Mucosa of rectum (tissue), 2 donors: ENCODE results near the gene DCTN5.
"Not testable (repeated sequence)": the region's sequence is repeated elsewhere in the genome, so short reads cannot be mapped to it uniquely, and the experiment has no call there.

Source experiments
- H3K27ac ChIP-seq, 2 donors: one replicate each; pipeline ENCODE4 v1.7.0; 2013; ENCODE audit warnings: inconsistent platforms in 2 of 2, low read depth in 2 of 2, low read length in 2 of 2
- H3K27me3 ChIP-seq, 2 donors: one replicate each; pipeline ENCODE4 v1.7.0; 2013; ENCODE audit warnings: low read length in 2 of 2; ENCODE audit not compliant: control insufficient read depth in 2 of 2, insufficient read depth in 2 of 2
- H3K36me3 ChIP-seq, 2 donors: one replicate each; pipeline ENCODE4 v1.7.0; 2013; ENCODE audit warnings: low read length in 2 of 2; ENCODE audit not compliant: control insufficient read depth in 2 of 2, insufficient read depth in 2 of 2
- H3K4me1 ChIP-seq, 2 donors: one replicate each; pipeline ENCODE4 v1.7.0; 2013; ENCODE audit warnings: low read length in 2 of 2, mild to moderate bottlenecking in 1 of 2; ENCODE audit not compliant: control insufficient read depth in 2 of 2, insufficient read depth in 2 of 2
- H3K4me3 ChIP-seq, 2 donors: one replicate each; pipeline ENCODE4 v1.7.0; 2013; ENCODE audit warnings: low read length in 2 of 2
- H3K9ac ChIP-seq, 2 donors: one replicate each; pipeline ENCODE4 v1.7.0; 2013; ENCODE audit warnings: low read length in 2 of 2, low read depth in 1 of 2, mild to moderate bottlenecking in 1 of 2
- H3K9me3 ChIP-seq, 2 donors: one replicate each; pipeline ENCODE4 v1.7.0; 2013; ENCODE audit warnings: low read length in 2 of 2; ENCODE audit not compliant: control insufficient read depth in 2 of 2
- donor health status: healthy.
- donor health status: Normal muscosa, but diverticular disease.

DCTN5 gene

DNA sequence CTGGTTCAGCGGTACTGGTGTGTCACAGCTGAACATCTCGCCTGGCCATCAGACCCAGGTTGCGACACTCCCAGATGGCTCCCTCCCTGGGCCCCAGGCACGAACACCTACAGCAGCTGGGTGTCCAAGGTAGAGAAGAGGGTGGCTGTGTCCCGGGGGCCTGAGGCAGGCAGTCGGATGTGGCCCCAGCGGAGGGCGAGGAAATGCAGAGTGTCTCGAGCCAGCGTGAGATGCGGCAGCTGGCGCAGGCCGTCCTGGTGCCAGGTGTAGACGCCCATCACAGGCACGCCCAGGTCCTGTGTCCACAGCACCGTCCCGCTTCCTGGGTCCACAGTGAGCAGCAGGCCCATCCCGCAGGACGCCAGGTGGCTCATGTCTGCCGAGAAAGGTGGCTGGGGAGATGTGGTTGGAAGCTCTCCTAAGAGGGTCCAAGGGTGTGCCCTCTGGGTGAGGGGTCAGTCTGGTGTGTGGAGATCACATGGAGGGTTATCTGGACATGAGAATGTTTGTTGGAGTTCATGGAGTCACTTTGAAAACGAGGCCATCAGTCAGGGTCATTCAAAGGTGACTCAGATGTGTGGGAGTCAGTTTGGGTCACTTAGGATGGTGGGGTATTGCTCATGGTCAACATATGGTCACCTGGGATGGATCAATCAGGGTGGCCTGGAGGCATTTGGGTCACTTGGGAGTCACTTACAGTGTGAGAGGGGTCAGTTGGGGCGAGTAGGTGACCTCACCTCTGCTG lies 63.7 kb downstream of the DCTN5 start:
- Histone ChIP-seq H3K9ac (no peak overlapping the region), H3K27ac (peak overlapping the region in 1 of 2 donors; percentile 17), H3K9me3 (peaks cover 0 to 7% of the 10 kb centered on the region in 2 donors), H3K4me1 (no peaks in the 10 kb centered on the region), H3K36me3 (peaks cover 78 to 80% of the 10 kb centered on the region in 2 donors), H3K27me3 (no peaks in the 10 kb centered on the region), H3K4me3 (no peak overlapping the region)

DNA sequence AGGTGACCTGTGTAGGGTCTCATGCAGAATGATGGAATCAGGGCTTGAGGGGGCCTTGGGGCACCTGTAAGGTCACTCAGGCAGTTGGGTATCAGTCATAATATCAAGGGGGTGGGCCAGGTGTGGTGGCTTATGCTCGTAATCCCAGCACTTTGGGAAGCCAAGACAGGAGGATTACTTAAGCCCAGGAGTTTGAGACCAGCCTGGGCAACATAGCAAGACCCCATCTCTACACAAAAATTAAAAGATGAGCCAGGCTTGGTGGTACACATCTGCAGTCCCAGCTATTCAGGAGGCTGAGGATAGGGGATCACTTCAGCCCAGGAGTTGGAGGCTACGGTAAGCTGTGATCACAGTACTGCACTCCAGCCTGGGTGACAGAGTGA lies 64.2 kb downstream of the DCTN5 start:
- H3K4me1 ChIP-seq, result no peaks in the 10 kb centered on the region
- H3K36me3 ChIP-seq, result peaks cover 79 to 81% of the 10 kb centered on the region in 2 donors
- peaks cover 0 to 7% of the 10 kb centered on the region in 2 donors for H3K9me3 ChIP-seq
- no peak overlapping the region for H3K27ac ChIP-seq
- H3K4me3 ChIP-seq, result no peak overlapping the region
- H3K9ac ChIP-seq, result no peak overlapping the region
- H3K27me3 ChIP-seq, result no peaks in the 10 kb centered on the region

- Histone ChIP-seq H3K9ac (no peak overlapping the region), H3K27me3 (no peaks in the 10 kb centered on the region), H3K4me1 (peaks cover under 1 to 8% of the 10 kb centered on the region in 2 donors), H3K9me3 (peaks cover 0 to 7% of the 10 kb centered on the region in 2 donors), H3K4me3 (no peak overlapping the region), H3K27ac (no peak overlapping the region), H3K36me3 (peaks cover 81 to 82% of the 10 kb centered on the region in 2 donors)
These were observed 65.2 kb downstream of the DCTN5 start for GRCh38 chr16:23706439-23706838.

GRCh38 chr16:23709536-23709935 lies 68.3 kb downstream of the DCTN5 start:
- Histone ChIP-seq H3K4me3 (no peak overlapping the region), H3K9ac (no peak overlapping the region), H3K36me3 (peaks cover 58 to 59% of the 10 kb centered on the region in 2 donors), H3K27ac (no peak overlapping the region), H3K4me1 (peaks cover 4 to 11% of the 10 kb centered on the region in 2 donors), H3K9me3 (peaks cover 0 to 7% of the 10 kb centered on the region in 2 donors), H3K27me3 (no peaks in the 10 kb centered on the region)

DNA sequence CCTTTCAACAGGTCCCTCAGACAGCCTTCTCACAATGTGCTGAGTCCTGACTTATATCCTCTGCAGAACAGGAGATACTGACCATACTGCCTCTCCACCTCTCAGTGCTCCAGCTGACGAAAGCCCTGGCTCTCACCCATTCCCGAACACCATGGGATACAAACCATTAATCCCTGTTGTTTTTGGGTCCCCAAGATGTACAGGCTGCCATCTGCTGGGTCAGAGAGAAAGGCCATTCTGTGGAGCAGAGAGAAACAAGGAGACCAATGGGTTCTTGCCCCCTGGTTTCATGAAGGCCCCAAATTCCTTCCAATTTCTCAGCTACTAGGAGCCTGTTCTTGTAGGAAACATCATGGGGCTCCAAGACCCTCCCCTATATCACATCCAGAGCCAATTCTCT lies 68.7 kb downstream of the DCTN5 start:
- Histone ChIP-seq H3K27me3 (no peaks in the 10 kb centered on the region), H3K9me3 (peaks cover 0 to 7% of the 10 kb centered on the region in 2 donors), H3K36me3 (peaks cover 53 to 55% of the 10 kb centered on the region in 2 donors), H3K9ac (no peak overlapping the region), H3K27ac (no peak overlapping the region), H3K4me3 (no peak overlapping the region), H3K4me1 (peaks cover 4 to 11% of the 10 kb centered on the region in 2 donors)

DNA sequence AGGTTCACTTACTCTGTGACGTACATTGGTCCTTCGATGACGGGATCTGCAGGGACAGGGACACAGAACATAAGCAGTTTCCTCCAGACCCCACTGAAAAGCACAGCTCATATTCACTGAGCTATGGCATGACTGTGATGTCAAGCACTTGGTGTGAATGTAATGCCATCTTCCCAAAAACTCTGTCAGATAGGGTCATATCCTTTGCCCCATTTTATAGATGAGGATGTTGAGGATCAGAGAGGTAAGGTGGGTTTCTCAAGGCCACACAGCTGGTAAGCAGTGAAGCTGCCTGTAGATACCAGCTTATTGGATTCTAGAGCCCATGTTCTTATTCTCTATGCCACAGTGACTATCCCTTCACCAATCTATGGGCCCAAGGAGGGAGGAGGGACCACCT lies 69.2 kb downstream of the DCTN5 start:
- H3K4me1 ChIP-seq, result peaks cover 4 to 11% of the 10 kb centered on the region in 2 donors
- no peak overlapping the region for H3K4me3 ChIP-seq
- peaks cover 48 to 50% of the 10 kb centered on the region in 2 donors for H3K36me3 ChIP-seq
- H3K9ac ChIP-seq, result no peak overlapping the region
- peak overlapping the region in 1 of 2 donors; percentile 88 for H3K27ac ChIP-seq
- no peaks in the 10 kb centered on the region for H3K27me3 ChIP-seq
- H3K9me3 ChIP-seq, result peaks cover 0 to 7% of the 10 kb centered on the region in 2 donors

- peaks cover 4 to 11% of the 10 kb centered on the region in 2 donors for H3K4me1 ChIP-seq
- H3K9me3 ChIP-seq, result peaks cover 0 to 7% of the 10 kb centered on the region in 2 donors
- H3K36me3 ChIP-seq, result peaks cover 36 to 37% of the 10 kb centered on the region in 2 donors
- H3K27me3 ChIP-seq, result peaks cover 0 to 2% of the 10 kb centered on the region in 2 donors
- peak overlapping the region; percentile 86 to 88 for H3K27ac ChIP-seq
- H3K9ac ChIP-seq, result peak overlapping the region; percentile 82 to 83
- peak overlapping the region; percentile 72 to 82 for H3K4me3 ChIP-seq
These were observed 70.5 kb downstream of the DCTN5 start for GRCh38 chr16:23711785-23712184.

DNA sequence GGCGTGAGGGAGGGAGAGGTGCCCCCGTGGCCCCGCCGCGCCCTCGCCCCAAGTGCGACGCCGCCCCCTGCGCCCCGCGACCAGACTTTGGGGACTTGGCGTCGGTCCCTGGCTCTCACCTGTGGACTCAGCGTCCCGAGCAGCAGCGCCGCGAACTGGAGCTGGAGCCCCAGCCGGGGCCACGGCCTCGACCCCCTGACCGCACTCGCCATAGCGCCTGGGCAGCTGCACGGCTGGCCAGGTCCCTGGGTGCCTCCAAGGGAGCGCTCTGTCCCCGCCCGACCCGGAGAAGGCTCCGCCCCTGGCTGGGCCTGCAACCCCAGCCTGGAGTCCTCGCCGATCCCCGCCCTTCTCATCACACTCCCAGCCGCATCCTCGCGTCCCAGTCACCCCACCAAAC lies 71.7 kb downstream of the DCTN5 start, which contains the start of gene ERN2:
TSS of gene ERN2 (minus strand) at position 247 of the 400 bp plus-strand sequence. CDS start at position 212, 35 bp downstream.
- Histone ChIP-seq H3K4me1 (peaks cover 4 to 11% of the 10 kb centered on the region in 2 donors), H3K36me3 (peaks cover 26 to 27% of the 10 kb centered on the region in 2 donors), H3K9me3 (peaks cover 0 to 7% of the 10 kb centered on the region in 2 donors), H3K4me3 (peak within 1 kb of the TSS; percentile 72 to 82), H3K27me3 (peaks cover 0 to 2% of the 10 kb centered on the region in 2 donors), H3K27ac (peak within 1 kb of the TSS; percentile 86 to 88), H3K9ac (peak within 1 kb of the TSS; percentile 82 to 83)

- no peaks in the 10 kb centered on the region for H3K9me3 ChIP-seq
- no peak overlapping the region for H3K27ac ChIP-seq
- H3K27me3 ChIP-seq, result peaks cover 0 to 2% of the 10 kb centered on the region in 2 donors
- H3K4me3 ChIP-seq, result no peak overlapping the region
- peaks cover 2 to 3% of the 10 kb centered on the region in 2 donors for H3K4me1 ChIP-seq
- H3K36me3 ChIP-seq, result no peaks in the 10 kb centered on the region
- no peak overlapping the region for H3K9ac ChIP-seq
These were observed 75.2 kb downstream of the DCTN5 start for GRCh38 chr16:23716484-23716883.

DNA sequence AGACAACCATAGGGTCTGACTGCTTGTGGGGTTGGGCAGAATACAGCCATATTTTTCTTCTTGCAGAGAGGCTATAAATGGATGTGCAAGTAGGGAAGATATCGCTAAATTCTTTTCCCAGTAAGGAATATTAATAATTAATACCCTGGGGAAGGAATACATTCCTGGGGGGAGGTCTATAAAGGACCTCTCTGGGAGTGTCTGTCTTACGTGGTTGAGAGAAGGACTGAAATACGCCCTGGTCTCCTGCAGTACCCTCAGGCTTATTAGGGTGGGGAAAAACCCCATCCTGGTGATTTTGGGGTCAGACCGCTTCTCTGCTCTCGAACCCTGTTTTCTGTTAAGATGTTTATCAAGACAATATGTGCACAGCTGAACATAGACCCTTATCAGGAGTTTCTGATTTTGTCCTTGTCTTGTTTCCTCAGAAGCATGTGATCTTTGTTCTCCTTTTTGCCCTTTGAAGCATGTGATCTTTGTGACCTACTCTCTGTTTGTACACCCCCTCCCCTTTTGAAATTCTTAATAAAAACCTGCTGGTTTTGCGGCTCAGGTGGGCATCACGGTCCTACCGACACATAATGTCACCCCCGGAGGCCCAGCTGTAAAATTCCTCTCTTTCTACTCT lies 81.5 kb downstream of the DCTN5 start:
- not testable (repeated sequence) for H3K27me3 ChIP-seq, H3K36me3 ChIP-seq, H3K4me1 ChIP-seq, H3K27ac ChIP-seq, H3K4me3 ChIP-seq, H3K9ac ChIP-seq, H3K9me3 ChIP-seq
